Neural cell (in vitro differentiated cells): ENCODE measurements around the gene CDK5RAP2. TPM values are rescaled to one million over a fixed set of nuclear protein-coding genes. Genes with fewer than 3 reads are reported as not detected.

ENCODE experiments used
- H2AFZ ChIP-seq: fragments of 200-600, 300-800 bp; sonication (generic), shearing (Covaris generic); 2 replicates; pipeline ENCODE4 v1.6.0; 2014; ENCODE audit warnings: low read depth, mild to moderate bottlenecking, antibody characterized with exemption, low read length, moderate library complexity
- H3F3A ChIP-seq: fragments of 200-600 bp; shearing (Covaris generic); 2 replicates; pipeline ENCODE4 v1.6.1; 2016; ENCODE audit warnings: mild to moderate bottlenecking, moderate library complexity, mixed read lengths, antibody characterized with exemption, low read length; ENCODE audit not compliant: insufficient read depth, poor library complexity, severe bottlenecking
- H3K27ac ChIP-seq: fragments of 200-600, 300-800 bp; sonication (generic), shearing (Covaris generic); 2 replicates; pipeline ENCODE4 v1.5.1; 2014; ENCODE audit warnings: mild to moderate bottlenecking, low read length, moderate library complexity
- H3K27me3 ChIP-seq: fragments of 300-800, 200-600 bp; sonication (generic), shearing (Covaris generic); 2 replicates; pipeline ENCODE4 v1.6.0; 2014; ENCODE audit warnings: mild to moderate bottlenecking, low read depth, low read length, moderate library complexity; ENCODE audit not compliant: insufficient read depth
- H3K36me3 ChIP-seq: fragments of 300-800, 200-600 bp; sonication (generic), shearing (Covaris generic); 2 replicates; pipeline ENCODE4 v1.5.1; 2014; ENCODE audit warnings: mild to moderate bottlenecking, antibody characterized with exemption, low read length, moderate library complexity; ENCODE audit not compliant: insufficient read depth
- H3K4me2 ChIP-seq: fragments of 300-800, 200-600 bp; sonication (generic), shearing (Covaris generic); 2 replicates; pipeline ENCODE4 v1.6.0; 2014; ENCODE audit warnings: mild to moderate bottlenecking, low read length
- H3K4me3 ChIP-seq: fragments of 300-800, 200-600 bp; sonication (generic), shearing (Covaris generic); 2 replicates; pipeline ENCODE4 v1.5.1; 2014; ENCODE audit warnings: mild to moderate bottlenecking, low read length, moderate library complexity
- H3K79me2 ChIP-seq: fragments of 200-600 bp; shearing (Covaris generic); replicated peaks from 2 replicates; pipeline ENCODE4 v1.6.0; 2014; ENCODE audit warnings: mild to moderate bottlenecking, low read length, moderate library complexity; ENCODE audit not compliant: insufficient read depth
- H3K9ac ChIP-seq: fragments of 300-800, 200-600 bp; sonication (generic), shearing (Covaris generic); 2 replicates; pipeline ENCODE4 v1.6.1; 2016; ENCODE audit warnings: mild to moderate bottlenecking, low read length, mixed read lengths
- H3K9me2 ChIP-seq: fragments of 200-600 bp; shearing (Covaris generic); 2 replicates; pipeline ENCODE4 v1.6.1; 2016; ENCODE audit warnings: mild to moderate bottlenecking, low read length, mixed read lengths; ENCODE audit not compliant: insufficient read depth
- H3K9me3 ChIP-seq: fragments of 200-600, 300-800 bp; sonication (generic), shearing (Covaris generic); 2 replicates; pipeline ENCODE4 v1.6.1; 2016; ENCODE audit warnings: mild to moderate bottlenecking, mixed run types, low read length, moderate library complexity, mixed read lengths
- H4K20me1 ChIP-seq: fragments of 200-600 bp; shearing (Covaris generic); 2 replicates; pipeline ENCODE4 v1.6.1; 2016; ENCODE audit warnings: mild to moderate bottlenecking, mixed run types; ENCODE audit not compliant: insufficient read depth
- CTCF ChIP-seq: fragments of 450-650 bp; IDR thresholded peaks from 2 replicates; pipeline ENCODE4 v1.5.1; 2014; ENCODE audit warnings: antibody characterized with exemption, mild to moderate bottlenecking, moderate library complexity; ENCODE audit not compliant: poor library complexity, severe bottlenecking
- EP300 ChIP-seq: fragments of 450-650 bp; conservative IDR thresholded peaks from 2 replicates; pipeline ENCODE4 v1.6.1; 2014; ENCODE audit warnings: antibody characterized with exemption, mild to moderate bottlenecking, moderate library complexity; ENCODE audit not compliant: poor library complexity, severe bottlenecking
- EZH2 ChIP-seq: fragments of 200-600, 300-800 bp; shearing (Covaris generic), sonication (generic); IDR thresholded peaks from 2 replicates; pipeline ENCODE4 v1.6.1; 2014; ENCODE audit warnings: antibody characterized with exemption, low read length, borderline replicate concordance, mild to moderate bottlenecking; ENCODE audit not compliant: insufficient read depth, poor library complexity, severe bottlenecking
- MXI1 ChIP-seq: fragments of 450-650 bp; conservative IDR thresholded peaks from 2 replicates; pipeline ENCODE4 v1.6.1; 2014; ENCODE audit warnings: antibody characterized with exemption, mild to moderate bottlenecking; ENCODE audit not compliant: poor library complexity, severe bottlenecking
- POLR2AphosphoS5 ChIP-seq: IDR thresholded peaks from 2 replicates; pipeline ENCODE4 v1.6.1; 2012
- RAD21 ChIP-seq: fragments of 450-650 bp; conservative IDR thresholded peaks from 2 replicates; pipeline ENCODE4 v1.6.1; 2014; ENCODE audit warnings: antibody characterized with exemption, mild to moderate bottlenecking, moderate library complexity
- REST ChIP-seq: IDR thresholded peaks from 2 replicates; pipeline ENCODE4 v1.6.1; 2012; ENCODE audit warnings: borderline replicate concordance
- SMC3 ChIP-seq: fragments of 450-650 bp; conservative IDR thresholded peaks from 2 replicates; pipeline ENCODE4 v1.6.1; 2014; ENCODE audit warnings: antibody characterized with exemption, mild to moderate bottlenecking, moderate library complexity; ENCODE audit not compliant: poor library complexity
- TAF1 ChIP-seq: IDR thresholded peaks from 2 replicates; pipeline ENCODE4 v1.6.1; 2012; ENCODE audit warnings: low read depth
- polyA plus RNA-seq: library from polyadenylated mRNA; depleted of rRNA; stranded (reverse); fragments of >200 nt; gene quantifications from 2 replicates; pipeline ENCODE4 v1.2.3, GENCODE V29; 2014

Gene CDK5RAP2
- polyA plus RNA-seq, 1 donor from 2014 or later = 43.3 TPM

GRCh38 chr9:120528327-120528726 is 51.6 kb downstream of the CDK5RAP2 start:
- H3K4me3 ChIP-seq = no peak overlapping the region

GRCh38 chr9:120526534-120526933 is 53.4 kb downstream of the CDK5RAP2 start:
- no peaks in the 10 kb centered on the region for H3K9me2 ChIP-seq
- H3K79me2 ChIP-seq = no peaks in the 10 kb centered on the region
- no peak overlapping the region for H3K4me2 ChIP-seq
- H3K4me3 ChIP-seq = no peak overlapping the region
- no peaks in the 10 kb centered on the region for H3K27me3 ChIP-seq
- TF ChIP-seq REST = no peak
- TF ChIP-seq SMC3 = no peak
- no peak for TF ChIP-seq MXI1
- no peak for TF ChIP-seq TAF1
- TF ChIP-seq CTCF = no peak
- TF ChIP-seq EZH2 = no peak
- TF ChIP-seq EP300 = no peak
- TF ChIP-seq RAD21 = no peak
- TF ChIP-seq POLR2AphosphoS5 = no peak
- H2AFZ ChIP-seq = no peak overlapping the region
- H3K9me3 ChIP-seq = no peaks in the 10 kb centered on the region
- no peak overlapping the region for H3K9ac ChIP-seq
- H3F3A ChIP-seq = no peaks in the 10 kb centered on the region
- H4K20me1 ChIP-seq = no peaks in the 10 kb centered on the region
- no peak overlapping the region for H3K27ac ChIP-seq
- peaks cover 2% of the 10 kb centered on the region for H3K36me3 ChIP-seq

More at GRCh38 chr9:120528327-120528726, 51.6 kb downstream of the CDK5RAP2 start:
- Histone ChIP-seq H3K9me2 (no peaks in the 10 kb centered on the region), H3K9me3 (no peaks in the 10 kb centered on the region), H2AFZ (no peak overlapping the region), H4K20me1 (no peaks in the 10 kb centered on the region), H3K79me2 (no peaks in the 10 kb centered on the region), H3K4me2 (no peak overlapping the region), H3K36me3 (peaks cover under 1% of the 10 kb centered on the region), H3K27me3 (no peaks in the 10 kb centered on the region), H3K27ac (no peak overlapping the region), H3F3A (no peaks in the 10 kb centered on the region), H3K9ac (no peak overlapping the region)
- TF ChIP-seq MXI1 (no peak), SMC3 (no peak), CTCF (no peak), EZH2 (no peak), POLR2AphosphoS5 (no peak), TAF1 (no peak), EP300 (no peak)
